Measurements from ENCODE around the gene PSENEN. TPM values are rescaled to one million over a fixed set of nuclear protein-coding genes. Genes with fewer than 3 reads are reported as not detected.

PSENEN gene
- total and polyA plus RNA-seq, 9 of the 15 experiments (the other 6 are each of a cell fraction or from before 2014, with no cell fraction given) = 34.5 to 299 (median 61.1) TPM

GRCh38 chr19:35774274-35775045 lies 29.0 kb downstream of the PSENEN start:
- H2AFZ ChIP-seq (ENCODE audit: low read depth, low read length) = peak overlapping the region; percentile 85
- H3K4me3 ChIP-seq = peak overlapping the region; percentile 57
- ChIA-PET POLR2A (interaction anchor here (0.7 to 1.4 kb wide), 3 partner anchors 9 to 91 kb away, joined by 3 read pairs; no protein-coding TSS in a partner anchor), CTCF (ENCODE audit: low intra/inter-chr PET ratio) (no interaction called here)
- intact Hi-C loops (cut with micrococcal nuclease) = no loop called here
- no peak overlapping the region for H3K27ac ChIP-seq (ENCODE audit: extremely low read depth, low read depth, low read length)
- peaks cover 5% of the 10 kb centered on the region; the same call in 1 of the 3 replicates for H3K79me2 ChIP-seq (ENCODE audit: control insufficient read depth, insufficient read depth, low read length)
- peak in 1 of 4 experiments; percentile 44 for DNase-seq (ENCODE audit: extremely low read depth in 1 of 4, low spot score in 3 of 4)
- peak overlapping the region; percentile 5 to 77; a peak in 2 of 4 replicates for H3K9ac ChIP-seq (ENCODE audit: insufficient read depth in 1 of 2, low read depth in 2 of 2, low read length in 2 of 2)
- FAIRE-seq = peak; percentile 67
- no peaks in the 10 kb centered on the region; the same call in 1 of the 2 replicates for H4K20me1 ChIP-seq (replicated peaks; ENCODE audit: control insufficient read depth, insufficient read depth, low read length)
- in situ Hi-C loops (cut with MboI) = no loop called here
- H3K9me3 ChIP-seq (replicated peaks; ENCODE audit: control insufficient read depth, insufficient read depth, low read depth, low read length) = no peaks in the 10 kb centered on the region
- H3K4me2 ChIP-seq (ENCODE audit: insufficient read depth, low read length) = peak overlapping the region; percentile 70
- BruUV-seq (replicated peaks) = no TSS peak
- 6% methylated on average over 16 of the region's 16 CpGs for WGBS (ENCODE audit: insufficient coverage, low coverage, missing lambda C conversion rate)
- H3K36me3 ChIP-seq (ENCODE audit: control insufficient read depth, insufficient read depth, low read length) = peaks cover 11% of the 10 kb centered on the region; the same call in 2 of the 3 replicates
- peaks cover 10 to 27% of the 10 kb centered on the region in 2 experiments for H3K4me1 ChIP-seq (replicated peaks in 1 of 2; ENCODE audit: control insufficient read depth in 2 of 2, insufficient read depth in 2 of 2, low read length in 2 of 2)
- ATAC-seq = peak; percentile 7; the same call in 2 of the 3 replicates
- peaks cover 3% of the 10 kb centered on the region for H3K9me1 ChIP-seq (ENCODE audit: control insufficient read depth, insufficient read depth, low read length)
- H3K27me3 ChIP-seq (ENCODE audit: control insufficient read depth in 2 of 2, insufficient read depth in 2 of 2, low read length in 2 of 2) = no peaks in the 10 kb centered on the region
- TF ChIP-seq CHD7 (IDR thresholded peaks at IDR 0.05; ENCODE audit: low read depth, low read length) (no peak), PHB (CRISPR knock-in tag; IDR thresholded peaks at IDR 0.05) (no peak), NEUROD1 (IDR thresholded peaks at IDR 0.05; ENCODE audit: borderline replicate concordance, low read depth, low read length, partially characterized antibody) (no peak), MTA1 (IDR thresholded peaks at IDR 0.05; ENCODE audit: borderline replicate concordance) (no peak), PKNOX1 (IDR thresholded peaks at IDR 0.05) (no peak), TCF15 (CRISPR knock-in tag; IDR thresholded peaks at IDR 0.05) (no peak), TCF7 (IDR thresholded peaks at IDR 0.05; ENCODE audit: borderline replicate concordance) (no peak), SIX5 (IDR thresholded peaks at IDR 0.05; ENCODE audit: borderline replicate concordance in 1 of 2, insufficient read depth in 1 of 2, low read depth in 1 of 2, low read length in 2 of 2) (no peak)
